GM18517 (cell line): ENCODE measurements around the gene RTN4IP1.
"Not testable (repeated sequence)": the region's sequence is repeated elsewhere in the genome, so short reads cannot be mapped to it uniquely, and the experiment has no call there.

Source experiments
- ATAC-seq: cut with Tn5 transposase; IDR thresholded peaks from one replicate; pipeline ENCODE4 v1.9.1; 2021; ENCODE audit warnings: mild to moderate bottlenecking, moderate library complexity; ENCODE audit not compliant: unreplicated experiment

Gene RTN4IP1

GRCh38 chr6:106628658-106629102, 618 bp downstream of the RTN4IP1 start:
- peak; percentile 16 for ATAC-seq

- not testable (repeated sequence) for ATAC-seq
Measured at GRCh38 chr6:106627760-106628159, 1.5 kb downstream of the RTN4IP1 start.

GRCh38 chr6:106626485-106626884, 2.8 kb downstream of the RTN4IP1 start:
- ATAC-seq, result no peak

- no peak for ATAC-seq
Measured at GRCh38 chr6:106623039-106623438, 6.3 kb downstream of the RTN4IP1 start.

GRCh38 chr6:106622412-106622811, 6.9 kb downstream of the RTN4IP1 start:
- no peak for ATAC-seq

- ATAC-seq, result no peak
Measured at GRCh38 chr6:106620931-106621672, 8.2 kb downstream of the RTN4IP1 start.

- ATAC-seq, result no peak
Measured at GRCh38 chr6:106619223-106619622, 10.1 kb downstream of the RTN4IP1 start.

GRCh38 chr6:106618324-106618723, 11.0 kb downstream of the RTN4IP1 start:
- no peak for ATAC-seq

- ATAC-seq, result no peak
Measured at GRCh38 chr6:106617857-106618256, 11.4 kb downstream of the RTN4IP1 start.

- ATAC-seq, result peak; percentile 69
Measured at GRCh38 chr6:106617302-106617701, 12.0 kb downstream of the RTN4IP1 start.

- no peak for ATAC-seq
Measured at GRCh38 chr6:106614592-106615257, 14.6 kb downstream of the RTN4IP1 start.

- no peak for ATAC-seq
Measured at GRCh38 chr6:106614166-106614565, 15.1 kb downstream of the RTN4IP1 start.

GRCh38 chr6:106613590-106613989, 15.7 kb downstream of the RTN4IP1 start:
- ATAC-seq, result no peak

- ATAC-seq, result no peak
Measured at GRCh38 chr6:106612671-106613416, 16.5 kb downstream of the RTN4IP1 start.

- ATAC-seq, result no peak
Measured at GRCh38 chr6:106611030-106611429, 18.3 kb downstream of the RTN4IP1 start.

- no peak for ATAC-seq
Measured at GRCh38 chr6:106609699-106610098, 19.6 kb downstream of the RTN4IP1 start.

- ATAC-seq, result peak; percentile 74
Measured at GRCh38 chr6:106608080-106608668, 21.1 kb downstream of the RTN4IP1 start.

- no peak for ATAC-seq
Measured at GRCh38 chr6:106600329-106600728, 29.0 kb downstream of the RTN4IP1 start.

- ATAC-seq, result no peak
Measured at GRCh38 chr6:106599440-106599839, 29.9 kb downstream of the RTN4IP1 start.

- ATAC-seq, result no peak
Measured at GRCh38 chr6:106591111-106591825, 38.0 kb downstream of the RTN4IP1 start.

- ATAC-seq, result not testable (repeated sequence)
Measured at GRCh38 chr6:106588937-106589336, 40.4 kb downstream of the RTN4IP1 start.
